AG04449 (cell line): ENCODE results near the gene RNF225.
A peak's percentile ranks its signal among the peaks of the same experiment; 100 is the strongest.

Experiments
- CTCF ChIA-PET: fragments of 350-600 bp; formaldehyde crosslinking; extraction: SDS; loops from one replicate; lab custom pipeline; 2021; ENCODE audit warnings: antibody characterized with exemption; lab: Yijun Ruan, JAX
- POLR2A ChIA-PET: fragments of 400-600, 350-600 bp; formaldehyde crosslinking; extraction: SDS; loops from one replicate; lab custom pipeline; 2020; ENCODE audit warnings: antibody characterized with exemption, inconsistent platforms; lab: Yijun Ruan, JAX
- DNase-seq: peaks from one replicate; pipeline ENCODE4 v3.0.0-alpha.2; 2010; ENCODE audit warnings: low read depth, low spot score
- H3K4me3 ChIP-seq: 2 replicates; pipeline ENCODE4 v1.5.1; 2011; ENCODE audit warnings: low read depth, mild to moderate bottlenecking, control low read depth, low read length
- TF ChIP-seq, protein P1 (sequence below): IDR thresholded peaks from one replicate; pipeline ENCODE4 v1.5.1; 2011; ENCODE audit warnings: mild to moderate bottlenecking, moderate library complexity, low read length, control low read depth, inconsistent platforms; ENCODE audit not compliant: insufficient read depth; ENCODE audit errors: missing control alignments

RNF225 gene

DNA sequence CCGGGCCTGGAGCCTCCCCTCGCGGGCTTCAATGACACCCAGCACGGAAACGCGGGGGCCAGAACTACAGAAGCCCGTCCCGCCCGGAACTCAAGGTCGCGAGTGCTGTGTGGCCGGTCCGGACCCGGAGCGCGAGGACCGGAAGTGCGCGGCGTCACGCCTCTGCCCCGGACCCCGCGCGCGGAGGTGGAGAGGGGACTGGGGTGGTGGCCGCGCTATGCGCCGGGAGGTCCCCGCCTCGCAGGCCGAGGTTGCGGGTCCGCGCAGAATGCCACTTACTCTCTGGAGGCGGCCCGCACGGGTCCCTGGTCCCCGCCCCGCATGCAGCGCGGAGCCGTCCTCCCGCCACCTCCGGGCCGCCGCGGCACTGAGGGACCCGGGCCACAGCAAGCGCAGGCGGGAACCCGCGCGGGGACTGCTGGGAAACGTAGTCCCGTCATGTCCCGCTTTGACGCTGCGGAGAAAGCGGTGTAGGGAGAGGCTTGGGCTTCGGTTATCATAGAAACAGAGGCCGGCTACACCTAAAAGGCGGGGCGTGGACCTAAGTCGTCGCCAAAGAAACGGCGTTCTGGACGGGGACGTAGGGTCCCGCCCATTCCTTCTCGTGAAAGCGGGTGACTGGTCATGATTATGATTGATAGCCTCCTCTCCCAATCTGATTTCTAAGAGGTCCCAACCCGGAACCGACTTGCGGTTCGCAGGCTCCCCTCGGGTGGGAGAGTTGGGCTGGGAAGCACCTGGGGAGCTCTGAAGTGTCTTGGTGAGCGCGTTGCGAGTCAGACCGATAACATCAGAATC lies 14.6 kb upstream of the RNF225 start, which contains the start of gene ZNF837:
Gene ZNF837, minus strand, starts transcription at position 369 of the 798 bp plus-strand sequence. CDS start 11,698 bp downstream, outside the sequence.
- DNase-seq = peak; percentile 100
- peak within 1 kb of the TSS; percentile 82 for H3K4me3 ChIP-seq
- ChIA-PET CTCF (interaction anchor here (1.1 kb wide), 2 partner anchors 16 to 201 kb away, joined by 3 read pairs; no protein-coding TSS in a partner anchor), POLR2A (interaction anchor here (1.1 kb wide), 2 partner anchors 18 to 28 kb away, joined by 3 to 7 read pairs; partner anchors contain the start of genes ZNF497 and ZNF584)
- TF ChIP-seq, protein P1, sequence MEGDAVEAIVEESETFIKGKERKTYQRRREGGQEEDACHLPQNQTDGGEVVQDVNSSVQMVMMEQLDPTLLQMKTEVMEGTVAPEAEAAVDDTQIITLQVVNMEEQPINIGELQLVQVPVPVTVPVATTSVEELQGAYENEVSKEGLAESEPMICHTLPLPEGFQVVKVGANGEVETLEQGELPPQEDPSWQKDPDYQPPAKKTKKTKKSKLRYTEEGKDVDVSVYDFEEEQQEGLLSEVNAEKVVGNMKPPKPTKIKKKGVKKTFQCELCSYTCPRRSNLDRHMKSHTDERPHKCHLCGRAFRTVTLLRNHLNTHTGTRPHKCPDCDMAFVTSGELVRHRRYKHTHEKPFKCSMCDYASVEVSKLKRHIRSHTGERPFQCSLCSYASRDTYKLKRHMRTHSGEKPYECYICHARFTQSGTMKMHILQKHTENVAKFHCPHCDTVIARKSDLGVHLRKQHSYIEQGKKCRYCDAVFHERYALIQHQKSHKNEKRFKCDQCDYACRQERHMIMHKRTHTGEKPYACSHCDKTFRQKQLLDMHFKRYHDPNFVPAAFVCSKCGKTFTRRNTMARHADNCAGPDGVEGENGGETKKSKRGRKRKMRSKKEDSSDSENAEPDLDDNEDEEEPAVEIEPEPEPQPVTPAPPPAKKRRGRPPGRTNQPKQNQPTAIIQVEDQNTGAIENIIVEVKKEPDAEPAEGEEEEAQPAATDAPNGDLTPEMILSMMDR = no peak

DNA sequence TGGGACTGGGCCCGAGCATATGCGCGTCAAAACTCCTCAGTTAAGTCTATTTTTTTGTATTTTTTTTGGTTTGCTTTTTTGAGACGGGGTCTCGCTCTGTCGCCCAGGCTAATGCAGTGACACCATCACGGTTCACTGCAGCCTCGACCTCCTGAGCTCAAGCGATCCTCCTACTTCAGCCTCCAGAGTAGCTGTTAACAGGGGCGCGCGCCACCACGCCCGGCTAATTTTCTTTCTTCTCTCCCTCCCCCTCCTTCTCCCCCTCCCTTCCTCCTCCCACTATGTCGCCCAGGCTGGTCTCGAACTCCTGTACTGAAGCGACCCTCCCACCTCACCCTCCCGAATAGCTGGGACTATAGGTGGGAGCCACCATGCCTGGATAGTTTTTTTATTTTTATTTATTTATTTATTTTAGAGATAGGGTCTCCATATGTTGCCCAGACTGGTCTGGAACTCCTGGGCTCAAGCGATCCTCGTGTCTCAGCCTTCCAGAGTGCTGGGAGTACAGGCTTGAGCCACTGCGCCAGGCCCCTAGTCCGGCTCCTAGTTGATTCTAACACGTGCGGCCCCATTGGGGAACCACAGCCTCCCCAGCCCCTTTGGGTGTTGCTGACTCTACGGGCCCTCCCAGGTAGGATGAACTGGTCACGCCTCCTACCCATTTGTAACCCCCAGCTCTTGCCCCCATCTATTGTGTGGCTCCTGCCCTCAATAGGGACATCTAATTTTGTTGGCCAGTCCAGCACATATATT lies 13.8 kb upstream of the RNF225 start:
- H3K4me3 ChIP-seq = peak overlapping the region; percentile 82
- no peak for DNase-seq
- POLR2A ChIA-PET = interaction anchor here (1.1 kb wide), 1 partner anchor 27 kb away, joined by 7 read pairs; the partner anchor contains the start of gene ZNF584
- TF ChIP-seq, protein P1 = no peak
- CTCF ChIA-PET = no interaction called here

DNA sequence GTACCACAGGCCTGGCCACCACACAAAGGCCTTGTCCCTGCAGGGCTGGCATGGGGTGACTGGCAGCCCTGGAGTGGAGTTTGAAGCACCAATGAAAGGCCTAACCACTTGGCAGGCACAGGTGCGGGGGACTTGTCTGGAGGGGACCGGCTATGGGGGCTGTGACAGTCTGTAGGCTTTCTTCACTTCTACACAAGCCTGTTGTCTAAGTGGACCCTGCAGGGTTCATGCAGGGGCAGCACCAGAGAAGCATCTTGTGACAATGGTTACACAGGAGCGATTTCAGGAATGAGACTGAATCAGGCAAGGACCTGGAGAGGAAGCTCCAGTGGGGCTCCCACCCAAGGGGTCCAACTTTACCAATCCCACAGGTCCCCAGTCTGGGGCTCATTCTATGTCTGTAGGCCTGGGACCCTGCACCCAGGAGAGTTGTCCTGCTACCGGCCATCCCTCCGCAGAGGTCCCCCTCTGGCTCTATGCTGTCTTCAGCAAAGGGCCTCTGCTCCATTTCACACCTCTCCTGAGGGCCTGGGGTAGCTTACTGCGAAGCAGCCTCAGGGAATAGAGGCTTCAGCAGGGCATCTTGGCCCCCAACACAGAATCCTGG lies 12.4 kb upstream of the RNF225 start:
- ChIA-PET POLR2A (interaction anchor here (0.6 kb wide), 1 partner anchor 57 kb away, joined by 4 read pairs; the partner anchor contains the start of gene ZSCAN22), CTCF (no interaction called here)
- TF ChIP-seq, protein P1 = no peak
- no peak overlapping the region for H3K4me3 ChIP-seq
- DNase-seq = no peak

DNA sequence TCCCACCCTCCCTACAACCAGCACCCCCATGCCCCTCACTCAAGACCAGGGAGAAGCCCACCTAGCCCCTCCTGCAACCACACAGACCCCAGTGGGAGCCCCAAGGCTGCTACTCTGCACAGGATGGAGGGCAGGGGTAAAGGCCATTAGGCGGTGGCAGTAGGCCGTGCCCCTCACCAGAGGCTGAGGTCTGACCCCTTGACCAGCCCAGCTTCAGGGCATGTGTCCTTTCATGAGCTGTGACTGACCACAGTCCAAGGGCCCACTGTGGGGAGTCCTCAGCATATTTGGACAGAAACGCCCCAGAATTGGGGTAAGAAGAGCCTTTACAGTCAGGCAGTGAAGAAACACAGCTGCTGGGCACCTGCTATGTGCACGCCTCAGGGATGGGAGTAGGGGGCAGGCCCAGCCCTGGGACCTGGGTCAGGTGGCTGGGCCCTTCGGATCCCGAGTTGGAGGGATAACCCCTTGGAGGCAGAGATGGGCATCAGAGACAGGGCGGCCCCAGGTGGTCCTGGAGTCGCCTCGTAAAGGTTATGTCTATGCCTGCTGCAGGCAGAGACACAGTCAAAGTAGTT lies 10.1 kb upstream of the RNF225 start:
- peak overlapping the region; percentile 86 for H3K4me3 ChIP-seq
- ChIA-PET POLR2A (interaction anchor here (0.6 kb wide), 1 partner anchor 239 kb away, joined by 3 read pairs; no protein-coding TSS in a partner anchor), CTCF (no interaction called here)
- DNase-seq = no peak
- TF ChIP-seq, protein P1 = no peak

DNA sequence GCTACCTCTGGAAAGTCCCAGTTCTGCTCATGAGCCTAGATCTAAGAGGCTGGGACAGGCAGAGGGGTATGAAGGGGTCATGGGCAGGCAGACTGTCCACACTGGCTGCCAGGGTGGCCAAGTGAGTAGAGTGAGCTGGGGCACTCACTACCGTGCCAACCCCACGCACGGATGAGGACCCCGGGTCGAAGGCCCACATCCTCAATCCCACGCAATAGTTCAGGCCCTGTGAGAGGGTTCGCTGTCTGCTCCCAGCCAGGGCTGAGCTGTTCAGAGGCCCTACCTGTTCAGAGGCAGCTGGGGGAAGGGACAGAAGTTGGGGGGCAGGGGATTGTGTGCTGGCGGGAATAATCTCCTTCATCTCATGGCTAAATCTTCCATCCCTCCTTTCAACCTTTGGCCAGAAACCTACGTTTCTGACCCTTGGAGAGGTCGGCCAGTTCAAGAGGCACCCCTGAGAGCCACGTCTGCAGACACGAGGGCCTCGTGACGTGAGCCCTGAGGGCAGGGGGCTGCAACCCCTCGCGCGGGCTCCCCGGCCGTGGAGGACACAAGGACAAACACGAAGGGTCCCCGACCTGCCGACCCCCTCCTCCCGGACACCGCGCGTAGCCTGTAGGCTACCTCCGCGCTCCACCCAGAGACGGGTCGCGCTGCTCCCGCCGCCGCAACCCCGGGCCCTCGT lies 9.4 kb upstream of the RNF225 start:
- H3K4me3 ChIP-seq = peak overlapping the region; percentile 86
- ChIA-PET POLR2A (interaction anchor here (0.6 to 0.7 kb wide), 2 partner anchors 240 to 364 kb away, joined by 3 read pairs; no protein-coding TSS in a partner anchor), CTCF (no interaction called here)
- no peak for DNase-seq
- TF ChIP-seq, protein P1 = no peak
